ENCODE results near the gene PTPRK. TPM values are rescaled to one million over a fixed set of nuclear protein-coding genes. Genes with fewer than 3 reads are reported as not detected.

Gene PTPRK
- total and polyA plus RNA-seq, 2 of the 8 experiments (the other 6 are each of a cell fraction or from before 2014, with no cell fraction given) = 11.4 to 47.3 TPM

- TF ChIP-seq JUN (IDR thresholded peaks at IDR 0.05; ENCODE audit: low read depth, low read length) (no peak), GABPA (IDR thresholded peaks at IDR 0.05; ENCODE audit: borderline replicate concordance, insufficient read depth, low read length) (no peak), SP1 (IDR thresholded peaks at IDR 0.05; ENCODE audit: low read depth, low read length) (no peak)
- TF ChIP-seq, protein P1, sequence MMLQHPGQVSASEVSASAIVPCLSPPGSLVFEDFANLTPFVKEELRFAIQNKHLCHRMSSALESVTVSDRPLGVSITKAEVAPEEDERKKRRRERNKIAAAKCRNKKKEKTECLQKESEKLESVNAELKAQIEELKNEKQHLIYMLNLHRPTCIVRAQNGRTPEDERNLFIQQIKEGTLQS (IDR thresholded peaks at IDR 0.05; ENCODE audit: insufficient read depth, low read depth, low read length) = no peak
Measured at GRCh38 chr6:127949251-127949650, 571.1 kb downstream of the PTPRK start (continued).
